Upper lobe of left lung (tissue), 6 donors: ENCODE results near the gene ACVR2B. TPM values are rescaled to one million over a fixed set of nuclear protein-coding genes. Genes with fewer than 3 reads are reported as not detected.

ENCODE experiments used
- ATAC-seq, 2 donors: fragments of 200-7000 bp; cut with Tn5 transposase; one replicate each; pipeline ENCODE4 v1.9.1; 2022; ENCODE audit warnings: mild to moderate bottlenecking in 2 of 2, moderate library complexity in 2 of 2; ENCODE audit not compliant: low FRiP score in 2 of 2
- DNase-seq, 2 donors: peaks; one replicate each; pipeline ENCODE4 v3.0.0-alpha.2; 2019 to 2020
- H3K27ac ChIP-seq, 4 donors: fragments of 200-600 bp; sonication (generic); one replicate each; pipeline ENCODE4 v1.5.1; 2016 to 2019
- H3K27me3 ChIP-seq, 4 donors: fragments of 200-600 bp; sonication (generic); one replicate each; pipeline ENCODE4 v1.5.1; 2017 to 2019
- H3K36me3 ChIP-seq, 4 donors: fragments of 200-600 bp; sonication (generic); one replicate each; pipeline ENCODE4 v1.5.1; 2016 to 2019
- H3K4me1 ChIP-seq, 4 donors: fragments of 200-600 bp; sonication (generic); one replicate each; pipeline ENCODE4 v1.5.1; 2018 to 2019
- H3K4me3 ChIP-seq, 4 donors: fragments of 200-600 bp; sonication (generic); one replicate each; pipeline ENCODE4 v1.5.1; 2017 to 2019; ENCODE audit warnings: mild to moderate bottlenecking in 2 of 4, moderate library complexity in 1 of 4
- H3K9me3 ChIP-seq, 4 donors: fragments of 200-600 bp; sonication (generic); one replicate each; pipeline ENCODE4 v1.5.1; 2018 to 2019
- EP300 ChIP-seq, 4 donors: sonication (generic); formaldehyde crosslinking; IDR thresholded peaks; one replicate each; pipeline ENCODE4 v1.5.1; 2017; ENCODE audit warnings: antibody characterized with exemption in 4 of 4, control low read depth in 2 of 4
- POLR2A ChIP-seq, 4 donors: fragments of 450-650 bp; IDR thresholded peaks; one replicate each; pipeline ENCODE4 v1.5.1; 2016 to 2017; ENCODE audit warnings: antibody characterized with exemption in 4 of 4, mild to moderate bottlenecking in 2 of 4
- POLR2AphosphoS5 ChIP-seq, 2 donors: sonication (generic); formaldehyde crosslinking; IDR thresholded peaks; one replicate each; pipeline ENCODE4 v1.5.1; 2017; ENCODE audit warnings: antibody characterized with exemption in 2 of 2
- WGBS, 2 donors: methylation state at CpG; one replicate each; pipeline ENCODE4 v1.1.5; 2017 to 2018; 5-methylcytosine and 5-hydroxymethylcytosine counted together
- total RNA-seq, 6 donors: library from RNA; depleted of rRNA in 4 of 6; stranded (reverse); fragments of >200 nt in 4 of 6; gene quantifications; one replicate each; pipeline versions ENCODE4 v1.1.0 to v1.2.1, GENCODE V29; 2016 to 2021
- TF ChIP-seq, protein P1 (sequence below), 6 experiments: fragments of 450-650 bp in 4 of 6; fragments of 200-600 bp in 2 of 6; sonication (generic) in 2 of 6; IDR thresholded peaks; one replicate each; pipeline ENCODE4 v1.5.1; 2016 to 2019; ENCODE audit warnings: antibody characterized with exemption in 6 of 6
- donor health status: DM: no; HTN: no; CAD: no; lungs with moderate emphysema.
- donor health status: DM: no; HTN: yes; CAD: no; lungs with severe emphysema.

ACVR2B gene
- total RNA-seq, 6 donors from 2014 or later, result 4.1 to 9.4 (median 8.0) TPM

DNA sequence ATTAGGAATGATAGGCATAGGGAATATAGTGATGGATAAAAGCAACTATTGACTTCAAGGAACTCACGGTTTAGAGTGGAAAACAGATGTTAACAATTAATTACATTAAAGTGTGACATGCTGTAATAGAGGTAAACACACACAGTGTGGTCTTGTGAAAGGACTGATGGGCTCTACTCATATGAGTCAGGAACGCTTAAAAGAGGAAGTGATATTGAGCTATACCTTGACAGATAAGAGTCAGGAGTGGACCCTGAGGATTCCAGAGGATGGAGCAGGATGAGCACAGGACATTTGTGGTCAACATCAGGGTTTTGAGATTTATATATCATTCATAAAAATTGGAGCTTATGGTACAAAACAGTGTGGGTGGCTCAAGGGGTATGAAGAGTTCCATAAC is 53.4 kb downstream of the ACVR2B start:
- 81 to 88% methylated on average over 2 of the region's 2 CpGs for WGBS, 2 donors
- Histone ChIP-seq H3K4me3 (no peak overlapping the region), H3K9me3 (no peaks in the 10 kb centered on the region), H3K4me1 (no peaks in the 10 kb centered on the region), H3K27ac (no peak overlapping the region), H3K27me3 (no peaks in the 10 kb centered on the region), H3K36me3 (peaks cover 3 to 73% (median 20%) of the 10 kb centered on the region in 4 donors)
- ATAC-seq (no peak), DNase-seq (no peak)
- TF ChIP-seq POLR2AphosphoS5 (IDR thresholded peaks at IDR 0.05), result no peak
- no peak for TF ChIP-seq POLR2A (IDR thresholded peaks at IDR 0.05)
- TF ChIP-seq EP300 (IDR thresholded peaks at IDR 0.05), result no peak
- TF ChIP-seq, protein P1, sequence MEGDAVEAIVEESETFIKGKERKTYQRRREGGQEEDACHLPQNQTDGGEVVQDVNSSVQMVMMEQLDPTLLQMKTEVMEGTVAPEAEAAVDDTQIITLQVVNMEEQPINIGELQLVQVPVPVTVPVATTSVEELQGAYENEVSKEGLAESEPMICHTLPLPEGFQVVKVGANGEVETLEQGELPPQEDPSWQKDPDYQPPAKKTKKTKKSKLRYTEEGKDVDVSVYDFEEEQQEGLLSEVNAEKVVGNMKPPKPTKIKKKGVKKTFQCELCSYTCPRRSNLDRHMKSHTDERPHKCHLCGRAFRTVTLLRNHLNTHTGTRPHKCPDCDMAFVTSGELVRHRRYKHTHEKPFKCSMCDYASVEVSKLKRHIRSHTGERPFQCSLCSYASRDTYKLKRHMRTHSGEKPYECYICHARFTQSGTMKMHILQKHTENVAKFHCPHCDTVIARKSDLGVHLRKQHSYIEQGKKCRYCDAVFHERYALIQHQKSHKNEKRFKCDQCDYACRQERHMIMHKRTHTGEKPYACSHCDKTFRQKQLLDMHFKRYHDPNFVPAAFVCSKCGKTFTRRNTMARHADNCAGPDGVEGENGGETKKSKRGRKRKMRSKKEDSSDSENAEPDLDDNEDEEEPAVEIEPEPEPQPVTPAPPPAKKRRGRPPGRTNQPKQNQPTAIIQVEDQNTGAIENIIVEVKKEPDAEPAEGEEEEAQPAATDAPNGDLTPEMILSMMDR (IDR thresholded peaks at IDR 0.05), result no peak

DNA sequence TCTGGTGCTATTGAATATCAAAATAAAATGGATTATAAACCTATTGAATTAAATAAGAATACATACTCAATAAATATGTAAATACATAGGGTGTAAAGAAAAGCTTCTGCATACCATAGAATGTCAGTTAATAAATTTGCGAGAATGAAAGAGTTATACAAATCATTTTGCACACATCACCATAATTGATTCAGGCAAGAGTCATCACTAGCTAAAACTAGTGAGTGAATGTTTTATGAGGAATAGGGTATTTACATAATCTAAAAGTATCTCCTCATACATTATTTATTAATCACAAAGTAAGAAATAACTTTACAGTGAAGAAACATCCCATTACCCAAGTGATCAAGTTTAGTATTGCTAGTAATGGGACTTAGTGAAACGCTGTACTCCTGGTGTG is 56.0 kb downstream of the ACVR2B start:
- H3K27ac ChIP-seq, result no peak overlapping the region
- ATAC-seq (no peak), DNase-seq (no peak)
- TF ChIP-seq, protein P1 (IDR thresholded peaks at IDR 0.05), result no peak
- TF ChIP-seq EP300 (IDR thresholded peaks at IDR 0.05) (no peak), POLR2A (IDR thresholded peaks at IDR 0.05) (no peak), POLR2AphosphoS5 (IDR thresholded peaks at IDR 0.05) (no peak)
- no peaks in the 10 kb centered on the region for H3K4me1 ChIP-seq
- H3K36me3 ChIP-seq, result peaks cover 3 to 74% (median 15%) of the 10 kb centered on the region in 4 donors
- 93% methylated on average over 2 of the region's 2 CpGs for WGBS, 2 donors
- no peak overlapping the region for H3K4me3 ChIP-seq
- H3K9me3 ChIP-seq, result no peaks in the 10 kb centered on the region
- H3K27me3 ChIP-seq, result no peaks in the 10 kb centered on the region

DNA sequence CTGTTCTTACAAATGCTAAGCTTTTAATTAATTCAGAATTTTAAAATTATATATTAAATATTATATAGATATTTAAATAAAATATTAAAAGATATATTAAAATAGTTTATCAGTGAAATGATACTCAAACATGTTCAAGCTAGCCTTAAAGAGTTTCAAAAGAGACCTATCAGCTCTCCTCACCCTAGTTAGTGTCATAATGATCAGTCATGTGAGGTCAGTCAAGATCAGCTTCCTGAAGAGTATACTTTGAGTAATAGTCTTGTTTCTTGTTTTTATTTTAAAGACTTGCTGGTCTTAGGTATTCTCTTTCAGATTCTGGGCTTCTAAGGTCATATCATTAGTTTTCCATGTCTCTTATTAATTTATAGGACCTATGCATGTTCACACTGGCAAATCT is 56.9 kb downstream of the ACVR2B start:
- no peaks in the 10 kb centered on the region for H3K9me3 ChIP-seq
- DNase-seq (no peak), ATAC-seq (no peak)
- H3K27ac ChIP-seq, result no peak overlapping the region
- H3K4me1 ChIP-seq, result no peaks in the 10 kb centered on the region
- TF ChIP-seq, protein P1 (IDR thresholded peaks at IDR 0.05), result no peak
- TF ChIP-seq EP300 (IDR thresholded peaks at IDR 0.05), result no peak
- peaks cover 3 to 74% (median 16%) of the 10 kb centered on the region in 4 donors for H3K36me3 ChIP-seq
- no peak overlapping the region for H3K4me3 ChIP-seq
- no peaks in the 10 kb centered on the region for H3K27me3 ChIP-seq

DNA sequence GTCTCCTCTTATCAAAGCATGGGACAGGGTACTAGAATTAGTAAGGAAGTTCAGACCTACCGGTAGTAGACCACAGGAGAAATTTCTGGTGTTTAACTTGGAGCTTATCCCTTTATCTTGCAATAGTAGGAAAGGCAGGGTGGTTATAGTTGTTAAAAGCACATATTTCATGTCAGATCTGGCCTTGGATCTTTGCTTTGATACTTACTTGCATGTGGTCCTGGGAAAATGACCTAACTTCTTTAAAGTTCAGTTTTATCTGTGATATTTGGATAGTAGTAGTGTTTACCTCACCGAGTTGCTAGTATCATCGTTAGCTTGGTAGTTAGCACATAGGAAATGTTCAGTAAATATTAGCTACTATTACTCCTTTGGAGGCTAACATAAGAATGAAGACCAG is 57.9 kb downstream of the ACVR2B start:
- no peaks in the 10 kb centered on the region for H3K4me1 ChIP-seq
- no peaks in the 10 kb centered on the region for H3K9me3 ChIP-seq
- peaks cover 3 to 70% (median 15%) of the 10 kb centered on the region in 4 donors for H3K36me3 ChIP-seq
- ATAC-seq (no peak), DNase-seq (no peak)
- TF ChIP-seq POLR2A (IDR thresholded peaks at IDR 0.05) (no peak), POLR2AphosphoS5 (IDR thresholded peaks at IDR 0.05) (no peak), EP300 (IDR thresholded peaks at IDR 0.05) (no peak)
- TF ChIP-seq, protein P1 (IDR thresholded peaks at IDR 0.05), result no peak
- H3K4me3 ChIP-seq, result no peak overlapping the region
- H3K27me3 ChIP-seq, result no peaks in the 10 kb centered on the region
- H3K27ac ChIP-seq, result no peak overlapping the region
- WGBS, 2 donors, result 79 to 83% methylated on average over 3 of the region's 3 CpGs

DNA sequence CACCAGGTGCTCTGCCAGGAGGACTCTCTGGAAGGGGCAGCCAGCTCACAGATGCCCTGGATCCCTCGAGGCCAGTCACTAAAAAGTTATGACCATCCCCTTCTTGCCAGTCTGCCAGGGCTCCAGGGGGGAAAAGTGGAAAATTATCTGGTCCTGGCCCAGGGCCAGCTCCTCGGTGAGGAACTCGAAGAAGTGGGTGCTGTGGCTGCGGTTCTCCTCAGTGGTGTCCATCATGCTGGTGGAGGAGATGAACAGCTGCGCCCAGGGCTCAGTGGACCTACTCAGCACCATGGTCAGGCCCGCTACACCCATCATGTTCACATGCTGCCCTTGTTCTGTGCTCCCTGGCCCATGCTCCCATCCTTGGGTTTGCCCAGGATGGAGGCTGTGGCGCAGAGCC is 61.7 kb downstream of the ACVR2B start:
- 94 to 96% methylated on average over 3 to 7 of the region's 7 CpGs for WGBS, 2 donors
- DNase-seq (no peak), ATAC-seq (no peak)
- Histone ChIP-seq H3K4me3 (no peak overlapping the region), H3K27ac (no peak overlapping the region), H3K27me3 (no peaks in the 10 kb centered on the region), H3K36me3 (peaks cover 0 to 55% (median 6%) of the 10 kb centered on the region in 4 donors), H3K9me3 (no peaks in the 10 kb centered on the region), H3K4me1 (no peaks in the 10 kb centered on the region)
- TF ChIP-seq, protein P1 (IDR thresholded peaks at IDR 0.05), result no peak
- no peak for TF ChIP-seq EP300 (IDR thresholded peaks at IDR 0.05)
- no peak for TF ChIP-seq POLR2A (IDR thresholded peaks at IDR 0.05)
